WTC11 (cell line): ENCODE data around the gene ANKRD33B. TPM values are rescaled to one million over a fixed set of nuclear protein-coding genes. Genes with fewer than 3 reads are reported as not detected.

ENCODE experiments used
- ATAC-seq: fragments of 200-7000 bp; cut with Tn5 transposase; 2 replicates; pipeline ENCODE4 v1.10.0; 2021; ENCODE audit warnings: mild to moderate bottlenecking, moderate library complexity
- CTCF ChIA-PET: fragments of 300-600 bp; sonication (Branson Sonifier 250); formaldehyde crosslinking; loops from one replicate; lab custom pipeline; 2021; ENCODE audit warnings: antibody characterized with exemption; lab: Charles Lee
- POLR2A ChIA-PET: fragments of 350-600 bp; sonication (Branson Sonifier 250); formaldehyde crosslinking; loops from one replicate; lab custom pipeline; 2021; ENCODE audit warnings: antibody characterized with exemption; lab: Charles Lee
- DNase-seq: peaks from one replicate; pipeline ENCODE4 v3.0.0; 2021; ENCODE audit warnings: low spot score
- H3K27ac Mint-ChIP-seq: 2 replicates; pipeline ENCODE4 v1.8.0; 2021; ENCODE audit warnings: mixed read lengths
- H3K27me3 Mint-ChIP-seq: 2 replicates; pipeline ENCODE4 v1.8.0; 2021; ENCODE audit warnings: low read depth, mild to moderate bottlenecking, moderate library complexity, mixed read lengths
- H3K36me3 Mint-ChIP-seq: 2 replicates; pipeline ENCODE4 v1.8.0; 2021; ENCODE audit warnings: mixed read lengths
- H3K4me1 Mint-ChIP-seq: 2 replicates; pipeline ENCODE4 v1.8.0; 2022; ENCODE audit warnings: mixed read lengths
- H3K4me3 Mint-ChIP-seq: 2 replicates; pipeline ENCODE4 v1.8.0; 2021; ENCODE audit warnings: mild to moderate bottlenecking, moderate library complexity, mixed read lengths
- H3K9me3 Mint-ChIP-seq: 2 replicates; pipeline ENCODE4 v1.8.0; 2021; ENCODE audit warnings: mixed read lengths
- CDX4 ChIP-seq: fragments of 250-450 bp; sonication (Bioruptor Pico); IDR thresholded peaks from 2 replicates; pipeline ENCODE4 v1.9.0; 2021; ENCODE audit warnings: moderate library complexity, mild to moderate bottlenecking, inconsistent platforms, borderline replicate concordance
- CREM ChIP-seq: sonication (generic); formaldehyde crosslinking; IDR thresholded peaks from 2 replicates; pipeline ENCODE4 v1.8.1; 2022; ENCODE audit warnings: mild to moderate bottlenecking, missing genetic modification reagents, moderate library complexity
- E2F1 ChIP-seq: sonication (generic); formaldehyde crosslinking; IDR thresholded peaks from 2 replicates; pipeline ENCODE4 v1.8.0; 2022; ENCODE audit warnings: mild to moderate bottlenecking, missing genetic modification reagents
- FOXK1 ChIP-seq: sonication (generic); formaldehyde crosslinking; IDR thresholded peaks from 2 replicates; pipeline ENCODE4 v1.8.0; 2022; ENCODE audit warnings: mild to moderate bottlenecking, moderate library complexity, missing genetic modification reagents
- GRHL2 ChIP-seq: fragments of 250-450 bp; sonication (Bioruptor Pico); IDR thresholded peaks from 2 replicates; pipeline ENCODE4 v1.8.0; 2022; ENCODE audit warnings: mild to moderate bottlenecking, moderate library complexity; ENCODE audit not compliant: insufficient replicate concordance, severe bottlenecking
- JAZF1 ChIP-seq: fragments of 250-450 bp; sonication (Bioruptor Pico); IDR thresholded peaks from 2 replicates; pipeline ENCODE4 v1.9.0; 2021; ENCODE audit warnings: moderate library complexity, mild to moderate bottlenecking, inconsistent platforms
- MXD4 ChIP-seq: fragments of 250-450 bp; sonication (Bioruptor Pico); IDR thresholded peaks from 2 replicates; pipeline ENCODE4 v1.8.0; 2021; ENCODE audit warnings: mild to moderate bottlenecking, moderate library complexity, borderline replicate concordance
- MYBL2 ChIP-seq: sonication (generic); formaldehyde crosslinking; IDR thresholded peaks from 2 replicates; pipeline ENCODE4 v1.8.1; 2023; ENCODE audit warnings: mild to moderate bottlenecking, moderate library complexity, missing genetic modification reagents
- NFYB ChIP-seq: sonication (generic); formaldehyde crosslinking; conservative IDR thresholded peaks from 2 replicates; pipeline ENCODE4 v1.8.0; 2022; ENCODE audit warnings: low read depth, missing genetic modification reagents
- SMAD4 ChIP-seq: sonication (generic); formaldehyde crosslinking; IDR thresholded peaks from 2 replicates; pipeline ENCODE4 v1.8.0; 2022; ENCODE audit warnings: mild to moderate bottlenecking, missing genetic modification reagents
- SOX15 ChIP-seq: fragments of 250-450 bp; sonication (Bioruptor Pico); IDR thresholded peaks from 2 replicates; pipeline ENCODE4 v1.9.0; 2021; ENCODE audit warnings: mild to moderate bottlenecking
- TEAD4 ChIP-seq: sonication (generic); formaldehyde crosslinking; IDR thresholded peaks from 2 replicates; pipeline ENCODE4 v1.8.0; 2022; ENCODE audit warnings: mild to moderate bottlenecking, missing genetic modification reagents
- ZNF121 ChIP-seq: sonication (generic); formaldehyde crosslinking; IDR thresholded peaks from 2 replicates; pipeline ENCODE4 v1.8.0; 2023; ENCODE audit warnings: missing genetic modification reagents
- ZNF219 ChIP-seq: sonication (generic); formaldehyde crosslinking; IDR thresholded peaks from 2 replicates; pipeline ENCODE4 v1.8.0; 2023; ENCODE audit warnings: missing genetic modification reagents, mild to moderate bottlenecking, borderline replicate concordance
- ZNF263 ChIP-seq: sonication (generic); formaldehyde crosslinking; IDR thresholded peaks from 2 replicates; pipeline ENCODE4 v1.8.1; 2022; ENCODE audit warnings: low read depth, mild to moderate bottlenecking, moderate library complexity, missing genetic modification reagents
- ZNF416 ChIP-seq: fragments of 250-450 bp; sonication (Bioruptor Pico); IDR thresholded peaks from 2 replicates; pipeline ENCODE4 v1.9.0; 2021; ENCODE audit warnings: mild to moderate bottlenecking, inconsistent platforms
- ZNF671 ChIP-seq: fragments of 250-450 bp; sonication (Bioruptor Pico); IDR thresholded peaks from 2 replicates; pipeline ENCODE4 v1.8.0; 2021; ENCODE audit warnings: mild to moderate bottlenecking
- total RNA-seq: library from RNA; stranded (reverse); gene quantifications from 3 replicates; pipeline ENCODE4 v1.2.3, GENCODE V29; 2021
- TF ChIP-seq, protein P1 (sequence below): sonication (generic); formaldehyde crosslinking; IDR thresholded peaks from 2 replicates; pipeline ENCODE4 v1.8.1; 2023; ENCODE audit warnings: mild to moderate bottlenecking, moderate library complexity, missing genetic modification reagents
- TF ChIP-seq, protein P2 (sequence below): sonication (generic); formaldehyde crosslinking; IDR thresholded peaks from 2 replicates; pipeline ENCODE4 v1.8.1; 2023; ENCODE audit warnings: mild to moderate bottlenecking, missing genetic modification reagents, moderate library complexity
- TF ChIP-seq, protein P3 (sequence below): sonication (generic); formaldehyde crosslinking; IDR thresholded peaks from 2 replicates; pipeline ENCODE4 v1.8.1; 2023; ENCODE audit warnings: mild to moderate bottlenecking, missing genetic modification reagents
- TF ChIP-seq, protein P4 (sequence below): sonication (generic); formaldehyde crosslinking; IDR thresholded peaks from 2 replicates; pipeline ENCODE4 v1.8.0; 2023; ENCODE audit warnings: mild to moderate bottlenecking, missing genetic modification reagents
- TF ChIP-seq, protein P5 (sequence below): fragments of 250-450 bp; sonication (Bioruptor Pico); conservative IDR thresholded peaks from 2 replicates; pipeline ENCODE4 v1.9.0; 2021; ENCODE audit warnings: mild to moderate bottlenecking

The ANKRD33B gene
- total RNA-seq, 1 experiment from 2014 or later, result 9.2 TPM

DNA sequence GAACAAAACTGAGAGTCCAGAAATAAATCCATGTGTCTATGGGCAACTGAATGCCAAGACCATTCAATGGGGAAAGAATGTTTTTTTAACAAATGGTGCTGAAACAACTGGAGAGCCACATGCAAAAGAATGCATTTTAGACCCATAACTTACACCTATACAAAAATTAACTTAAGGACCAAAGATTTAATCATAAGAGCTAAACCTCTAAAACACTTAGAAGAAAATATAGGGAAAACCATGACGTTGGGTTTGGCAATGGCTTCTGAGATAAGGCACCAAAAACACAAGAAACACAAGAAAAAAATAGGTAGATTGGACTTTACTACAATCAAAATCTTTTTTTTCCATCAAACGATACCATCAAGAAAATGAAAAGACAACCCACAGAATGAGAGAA is 48.4 kb upstream of the ANKRD33B start:
- no peak overlapping the region for H3K27ac Mint-ChIP-seq
- TF ChIP-seq, protein P1, sequence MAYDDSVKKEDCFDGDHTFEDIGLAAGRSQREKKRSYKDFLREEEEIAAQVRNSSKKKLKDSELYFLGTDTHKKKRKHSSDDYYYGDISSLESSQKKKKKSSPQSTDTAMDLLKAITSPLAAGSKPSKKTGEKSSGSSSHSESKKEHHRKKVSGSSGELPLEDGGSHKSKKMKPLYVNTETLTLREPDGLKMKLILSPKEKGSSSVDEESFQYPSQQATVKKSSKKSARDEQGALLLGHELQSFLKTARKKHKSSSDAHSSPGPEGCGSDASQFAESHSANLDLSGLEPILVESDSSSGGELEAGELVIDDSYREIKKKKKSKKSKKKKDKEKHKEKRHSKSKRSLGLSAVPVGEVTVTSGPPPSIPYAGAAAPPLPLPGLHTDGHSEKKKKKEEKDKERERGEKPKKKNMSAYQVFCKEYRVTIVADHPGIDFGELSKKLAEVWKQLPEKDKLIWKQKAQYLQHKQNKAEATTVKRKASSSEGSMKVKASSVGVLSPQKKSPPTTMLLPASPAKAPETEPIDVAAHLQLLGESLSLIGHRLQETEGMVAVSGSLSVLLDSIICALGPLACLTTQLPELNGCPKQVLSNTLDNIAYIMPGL, result no peak
- TF ChIP-seq FOXK1 (CRISPR knock-in tag), result no peak
- TF ChIP-seq ZNF416 (CRISPR knock-in tag), result no peak
- TF ChIP-seq TEAD4, result no peak
- TF ChIP-seq SMAD4 (CRISPR knock-in tag), result no peak
- TF ChIP-seq ZNF121 (CRISPR knock-in tag), result no peak
- TF ChIP-seq, protein P2, sequence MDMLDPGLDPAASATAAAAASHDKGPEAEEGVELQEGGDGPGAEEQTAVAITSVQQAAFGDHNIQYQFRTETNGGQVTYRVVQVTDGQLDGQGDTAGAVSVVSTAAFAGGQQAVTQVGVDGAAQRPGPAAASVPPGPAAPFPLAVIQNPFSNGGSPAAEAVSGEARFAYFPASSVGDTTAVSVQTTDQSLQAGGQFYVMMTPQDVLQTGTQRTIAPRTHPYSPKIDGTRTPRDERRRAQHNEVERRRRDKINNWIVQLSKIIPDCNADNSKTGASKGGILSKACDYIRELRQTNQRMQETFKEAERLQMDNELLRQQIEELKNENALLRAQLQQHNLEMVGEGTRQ (CRISPR knock-in tag), result no peak
- TF ChIP-seq ZNF263 (CRISPR knock-in tag), result no peak
- no peak for TF ChIP-seq E2F1 (CRISPR knock-in tag)
- TF ChIP-seq ZNF671, result no peak
- no peak for TF ChIP-seq CDX4
- no peaks in the 10 kb centered on the region for H3K36me3 Mint-ChIP-seq
- H3K4me1 Mint-ChIP-seq, result peaks cover 11% of the 10 kb centered on the region
- no peak for DNase-seq
- H3K9me3 Mint-ChIP-seq, result peaks cover 6% of the 10 kb centered on the region
- ChIA-PET POLR2A (no interaction called here), CTCF (no interaction called here)
- H3K27me3 Mint-ChIP-seq, result no peaks in the 10 kb centered on the region
- no peak for ATAC-seq
- no peak overlapping the region for H3K4me3 Mint-ChIP-seq

- peaks cover 9% of the 10 kb centered on the region for H3K4me1 Mint-ChIP-seq
- H3K4me3 Mint-ChIP-seq, result no peak overlapping the region
- H3K27ac Mint-ChIP-seq, result no peak overlapping the region
- peaks cover 13% of the 10 kb centered on the region for H3K36me3 Mint-ChIP-seq
- DNase-seq, result no peak
- ChIA-PET CTCF (no interaction called here), POLR2A (no interaction called here)
- no peak for ATAC-seq
- H3K27me3 Mint-ChIP-seq, result peaks cover 6% of the 10 kb centered on the region; the same call in 1 of the 2 replicates
- peaks cover 21% of the 10 kb centered on the region for H3K9me3 Mint-ChIP-seq
- TF ChIP-seq TEAD4 (no peak), ZNF671 (no peak), JAZF1 (CRISPR knock-in tag) (no peak), CREM (CRISPR knock-in tag) (no peak), MYBL2 (CRISPR knock-in tag) (no peak), ZNF219 (no peak), SOX15 (CRISPR knock-in tag) (no peak), GRHL2 (no peak), MXD4 (CRISPR knock-in tag) (no peak), NFYB (no peak)
- TF ChIP-seq, protein P1, result no peak
- TF ChIP-seq, protein P3, sequence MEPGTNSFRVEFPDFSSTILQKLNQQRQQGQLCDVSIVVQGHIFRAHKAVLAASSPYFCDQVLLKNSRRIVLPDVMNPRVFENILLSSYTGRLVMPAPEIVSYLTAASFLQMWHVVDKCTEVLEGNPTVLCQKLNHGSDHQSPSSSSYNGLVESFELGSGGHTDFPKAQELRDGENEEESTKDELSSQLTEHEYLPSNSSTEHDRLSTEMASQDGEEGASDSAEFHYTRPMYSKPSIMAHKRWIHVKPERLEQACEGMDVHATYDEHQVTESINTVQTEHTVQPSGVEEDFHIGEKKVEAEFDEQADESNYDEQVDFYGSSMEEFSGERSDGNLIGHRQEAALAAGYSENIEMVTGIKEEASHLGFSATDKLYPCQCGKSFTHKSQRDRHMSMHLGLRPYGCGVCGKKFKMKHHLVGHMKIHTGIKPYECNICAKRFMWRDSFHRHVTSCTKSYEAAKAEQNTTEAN (CRISPR knock-in tag), result no peak
- TF ChIP-seq, protein P4, sequence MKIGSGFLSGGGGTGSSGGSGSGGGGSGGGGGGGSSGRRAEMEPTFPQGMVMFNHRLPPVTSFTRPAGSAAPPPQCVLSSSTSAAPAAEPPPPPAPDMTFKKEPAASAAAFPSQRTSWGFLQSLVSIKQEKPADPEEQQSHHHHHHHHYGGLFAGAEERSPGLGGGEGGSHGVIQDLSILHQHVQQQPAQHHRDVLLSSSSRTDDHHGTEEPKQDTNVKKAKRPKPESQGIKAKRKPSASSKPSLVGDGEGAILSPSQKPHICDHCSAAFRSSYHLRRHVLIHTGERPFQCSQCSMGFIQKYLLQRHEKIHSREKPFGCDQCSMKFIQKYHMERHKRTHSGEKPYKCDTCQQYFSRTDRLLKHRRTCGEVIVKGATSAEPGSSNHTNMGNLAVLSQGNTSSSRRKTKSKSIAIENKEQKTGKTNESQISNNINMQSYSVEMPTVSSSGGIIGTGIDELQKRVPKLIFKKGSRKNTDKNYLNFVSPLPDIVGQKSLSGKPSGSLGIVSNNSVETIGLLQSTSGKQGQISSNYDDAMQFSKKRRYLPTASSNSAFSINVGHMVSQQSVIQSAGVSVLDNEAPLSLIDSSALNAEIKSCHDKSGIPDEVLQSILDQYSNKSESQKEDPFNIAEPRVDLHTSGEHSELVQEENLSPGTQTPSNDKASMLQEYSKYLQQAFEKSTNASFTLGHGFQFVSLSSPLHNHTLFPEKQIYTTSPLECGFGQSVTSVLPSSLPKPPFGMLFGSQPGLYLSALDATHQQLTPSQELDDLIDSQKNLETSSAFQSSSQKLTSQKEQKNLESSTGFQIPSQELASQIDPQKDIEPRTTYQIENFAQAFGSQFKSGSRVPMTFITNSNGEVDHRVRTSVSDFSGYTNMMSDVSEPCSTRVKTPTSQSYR (CRISPR knock-in tag), result no peak
- TF ChIP-seq, protein P5, sequence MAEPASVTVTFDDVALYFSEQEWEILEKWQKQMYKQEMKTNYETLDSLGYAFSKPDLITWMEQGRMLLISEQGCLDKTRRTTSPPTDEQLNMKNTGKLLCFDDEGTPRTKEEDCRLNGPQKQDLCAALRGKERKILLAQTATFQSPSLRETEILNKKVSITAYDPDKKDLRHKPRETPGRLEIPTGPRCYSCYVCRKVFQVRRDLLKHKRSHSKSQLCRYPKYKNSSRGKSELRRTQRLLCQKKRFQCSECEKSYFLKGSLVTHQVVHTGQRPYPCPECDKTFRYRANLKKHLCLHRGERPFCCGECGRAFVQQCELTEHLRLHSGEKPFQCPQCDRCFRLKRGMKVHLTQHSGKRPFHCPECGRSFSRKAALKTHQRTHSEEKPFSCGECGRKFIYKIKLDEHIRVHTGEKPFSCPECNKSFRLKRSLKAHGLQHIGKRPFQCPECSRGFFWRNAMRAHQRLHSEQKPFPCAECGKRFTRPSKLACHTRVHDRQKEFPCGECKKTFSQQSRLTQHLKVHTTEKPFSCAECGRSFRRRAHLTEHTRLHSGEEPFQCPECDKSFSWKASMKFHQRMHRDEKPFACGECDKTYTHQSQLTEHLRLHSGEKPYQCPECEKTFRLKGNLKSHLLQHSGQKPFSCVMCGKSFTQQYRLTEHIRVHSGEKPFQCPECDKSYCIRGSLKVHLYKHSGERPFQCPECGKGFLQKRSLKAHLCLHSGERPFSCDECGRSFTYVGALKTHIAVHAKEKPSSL (CRISPR knock-in tag), result no peak
These were observed 45.5 kb upstream of the ANKRD33B start for GRCh38 chr5:10518347-10518746.
